HepG2 (cell line): ENCODE measurements around the gene DNASE1L2.

Source experiments
- CBX2 ChIP-seq, 2 experiments: fragments of 200-600 bp in 1 of 2; sonication (generic); formaldehyde crosslinking in 1 of 2; IDR thresholded peaks; 2 replicates each; pipeline versions ENCODE4 v1.7.0 to v1.8.1; 2018 to 2022; ENCODE audit warnings: low read depth in 2 of 2, low read length in 1 of 2, mild to moderate bottlenecking in 1 of 2, missing genetic modification reagents in 1 of 2
- MYNN ChIP-seq: sonication (generic); formaldehyde crosslinking; IDR thresholded peaks from 2 replicates; pipeline ENCODE4 v1.4.0; 2020; ENCODE audit warnings: mild to moderate bottlenecking, low read depth, missing genetic modification reagents
- ZSCAN25 ChIP-seq: sonication (generic); formaldehyde crosslinking; IDR thresholded peaks from 2 replicates; pipeline ENCODE4 v1.8.0; 2022; ENCODE audit warnings: mild to moderate bottlenecking, missing genetic modification reagents
- TF ChIP-seq, protein P1 (sequence below), 2 experiments: sonication (generic) in 1 of 2; formaldehyde crosslinking in 1 of 2; IDR thresholded peaks; 2 replicates each; pipeline versions ENCODE4 v1.5.1 to v1.6.1; 2011 to 2020; ENCODE audit warnings: borderline replicate concordance in 1 of 2, low read depth in 1 of 2, low read length in 1 of 2, mild to moderate bottlenecking in 1 of 2, missing genetic modification reagents in 1 of 2, moderate library complexity in 1 of 2
- TF ChIP-seq, protein P2 (sequence below): sonication (generic); formaldehyde crosslinking; conservative IDR thresholded peaks from 2 replicates; pipeline ENCODE4 v1.4.0; 2020; ENCODE audit warnings: missing genetic modification reagents

- TF ChIP-seq MYNN (no peak), CBX2 (IDR thresholded peaks at IDR 0.05; ENCODE audit: low read depth, low read length) (no peak), CBX2 (CRISPR knock-in tag; IDR thresholded peaks at IDR 0.05; ENCODE audit: low read depth) (no peak), ZSCAN25 (CRISPR knock-in tag) (no peak)
- TF ChIP-seq, protein P1, sequence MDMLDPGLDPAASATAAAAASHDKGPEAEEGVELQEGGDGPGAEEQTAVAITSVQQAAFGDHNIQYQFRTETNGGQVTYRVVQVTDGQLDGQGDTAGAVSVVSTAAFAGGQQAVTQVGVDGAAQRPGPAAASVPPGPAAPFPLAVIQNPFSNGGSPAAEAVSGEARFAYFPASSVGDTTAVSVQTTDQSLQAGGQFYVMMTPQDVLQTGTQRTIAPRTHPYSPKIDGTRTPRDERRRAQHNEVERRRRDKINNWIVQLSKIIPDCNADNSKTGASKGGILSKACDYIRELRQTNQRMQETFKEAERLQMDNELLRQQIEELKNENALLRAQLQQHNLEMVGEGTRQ (IDR thresholded peaks at IDR 0.05; ENCODE audit: low read depth, low read length) = no peak
- TF ChIP-seq, protein P1 (CRISPR knock-in tag; IDR thresholded peaks at IDR 0.05; ENCODE audit: borderline replicate concordance) = no peak
- TF ChIP-seq, protein P2, sequence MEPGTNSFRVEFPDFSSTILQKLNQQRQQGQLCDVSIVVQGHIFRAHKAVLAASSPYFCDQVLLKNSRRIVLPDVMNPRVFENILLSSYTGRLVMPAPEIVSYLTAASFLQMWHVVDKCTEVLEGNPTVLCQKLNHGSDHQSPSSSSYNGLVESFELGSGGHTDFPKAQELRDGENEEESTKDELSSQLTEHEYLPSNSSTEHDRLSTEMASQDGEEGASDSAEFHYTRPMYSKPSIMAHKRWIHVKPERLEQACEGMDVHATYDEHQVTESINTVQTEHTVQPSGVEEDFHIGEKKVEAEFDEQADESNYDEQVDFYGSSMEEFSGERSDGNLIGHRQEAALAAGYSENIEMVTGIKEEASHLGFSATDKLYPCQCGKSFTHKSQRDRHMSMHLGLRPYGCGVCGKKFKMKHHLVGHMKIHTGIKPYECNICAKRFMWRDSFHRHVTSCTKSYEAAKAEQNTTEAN (CRISPR knock-in tag) = no peak
Observed at GRCh38 chr16:2195322-2196161, 40.7 kb upstream of the DNASE1L2 start.
